GM18498 (cell line): ENCODE results near the gene BRCC3.
"Not testable (repeated sequence)": the region's sequence is repeated elsewhere in the genome, so short reads cannot be mapped to it uniquely, and the experiment has no call there.

ENCODE experiments used
- ATAC-seq: cut with Tn5 transposase; IDR thresholded peaks from one replicate; pipeline ENCODE4 v1.9.1; 2021; ENCODE audit warnings: mild to moderate bottlenecking, moderate library complexity; ENCODE audit not compliant: unreplicated experiment

Gene BRCC3

GRCh38 chrX:155143959-155144548 lies 72.7 kb downstream of the BRCC3 start:
- no peak for ATAC-seq

GRCh38 chrX:155144926-155145325 lies 73.6 kb downstream of the BRCC3 start:
- no peak for ATAC-seq

- ATAC-seq, result not testable (repeated sequence)
Observed at GRCh38 chrX:155147612-155148011, 76.3 kb downstream of the BRCC3 start.

- ATAC-seq, result not testable (repeated sequence)
Observed at GRCh38 chrX:155148166-155148565, 76.9 kb downstream of the BRCC3 start.

- no peak for ATAC-seq
Observed at GRCh38 chrX:155148724-155149537, 77.6 kb downstream of the BRCC3 start.

- no peak for ATAC-seq
Observed at GRCh38 chrX:155169881-155170280, 98.6 kb downstream of the BRCC3 start.
